Right lung (tissue), 10 donors: Measurements from ENCODE around the gene SERF1B. TPM values are rescaled to one million over a fixed set of nuclear protein-coding genes. Genes with fewer than 3 reads are reported as not detected.
"Not testable (repeated sequence)": the region's sequence is repeated elsewhere in the genome, so short reads cannot be mapped to it uniquely, and the experiment has no call there.

Experiments
- DNase-seq, 2 donors: peaks; one replicate each; pipeline ENCODE4 v3.0.0-alpha.2; 2013
- long read RNA-seq, 8 donors: transcript quantifications; one replicate each; lab custom pipeline, GENCODE V29; 2026
- polyA plus RNA-seq, 5 donors: library from polyadenylated mRNA; unstranded; fragments of 120-200 nt; gene quantifications; one replicate each; pipeline versions ENCODE4 v1.2.1 to v1.2.3, GENCODE V29; 2013; ENCODE audit warnings: inconsistent platforms in 1 of 5, low replicate concordance in 1 of 5; ENCODE audit not compliant: insufficient read length in 5 of 5, insufficient read depth in 1 of 5

Gene SERF1B
- 10 to 100 TPM; 70.7 to 82.1 (median 75.5) TPM for polyA plus RNA-seq
- long read RNA-seq, donor 1, transcript SERF1B-202 (3 exons, 703 nt) = major isoform, 17 of 23 reads
- long read RNA-seq, donor 1, partial matches to known transcripts = 0 of 23 reads
- long read RNA-seq, donor 1, other reads (novel, unspliced or antisense) = 0 of 23 reads
- long read RNA-seq, donor 2, transcript SERF1B-202 (3 exons, 703 nt) = major isoform, 13 of 20 reads
- long read RNA-seq, donor 2, partial matches to known transcripts = 0 of 20 reads
- long read RNA-seq, donor 2, other reads (novel, unspliced or antisense) = 0 of 20 reads
- long read RNA-seq, donor 3, transcript SERF1B-202 (3 exons, 703 nt) = major isoform, 22 of 49 reads
- long read RNA-seq, donor 3, partial matches to known transcripts = 16 of 49 reads
- long read RNA-seq, donor 3, other reads (novel, unspliced or antisense) = 0 of 49 reads
- long read RNA-seq, donor 4, transcript SERF1B-202 (3 exons, 703 nt) = major isoform, 10 of 14 reads
- long read RNA-seq, donor 4, partial matches to known transcripts = 0 of 14 reads
- long read RNA-seq, donor 4, other reads (novel, unspliced or antisense) = 0 of 14 reads
- long read RNA-seq, donor 5, transcript SERF1B-207 (3 exons, 433 nt) = minor isoform, 5 of 66 reads
- long read RNA-seq, donor 5, transcript SERF1B-202 (3 exons, 703 nt) = major isoform, 33 of 66 reads
- long read RNA-seq, donor 5, partial matches to known transcripts = 21 of 66 reads
- long read RNA-seq, donor 5, other reads (novel, unspliced or antisense) = 0 of 66 reads
- long read RNA-seq, donor 6, transcript SERF1B-202 (3 exons, 703 nt) = major isoform, 14 of 27 reads
- long read RNA-seq, donor 6, partial matches to known transcripts = 0 of 27 reads
- long read RNA-seq, donor 6, other reads (novel, unspliced or antisense) = 5 of 27 reads
- long read RNA-seq, donor 7, transcript SERF1B-202 (3 exons, 703 nt) = major isoform, 10 of 13 reads
- long read RNA-seq, donor 7, partial matches to known transcripts = 0 of 13 reads
- long read RNA-seq, donor 7, other reads (novel, unspliced or antisense) = 0 of 13 reads
- long read RNA-seq, donor 8, transcript SERF1B-202 (3 exons, 703 nt) = major isoform, 9 of 24 reads
- long read RNA-seq, donor 8, partial matches to known transcripts = 13 of 24 reads
- long read RNA-seq, donor 8, other reads (novel, unspliced or antisense) = 0 of 24 reads

DNA sequence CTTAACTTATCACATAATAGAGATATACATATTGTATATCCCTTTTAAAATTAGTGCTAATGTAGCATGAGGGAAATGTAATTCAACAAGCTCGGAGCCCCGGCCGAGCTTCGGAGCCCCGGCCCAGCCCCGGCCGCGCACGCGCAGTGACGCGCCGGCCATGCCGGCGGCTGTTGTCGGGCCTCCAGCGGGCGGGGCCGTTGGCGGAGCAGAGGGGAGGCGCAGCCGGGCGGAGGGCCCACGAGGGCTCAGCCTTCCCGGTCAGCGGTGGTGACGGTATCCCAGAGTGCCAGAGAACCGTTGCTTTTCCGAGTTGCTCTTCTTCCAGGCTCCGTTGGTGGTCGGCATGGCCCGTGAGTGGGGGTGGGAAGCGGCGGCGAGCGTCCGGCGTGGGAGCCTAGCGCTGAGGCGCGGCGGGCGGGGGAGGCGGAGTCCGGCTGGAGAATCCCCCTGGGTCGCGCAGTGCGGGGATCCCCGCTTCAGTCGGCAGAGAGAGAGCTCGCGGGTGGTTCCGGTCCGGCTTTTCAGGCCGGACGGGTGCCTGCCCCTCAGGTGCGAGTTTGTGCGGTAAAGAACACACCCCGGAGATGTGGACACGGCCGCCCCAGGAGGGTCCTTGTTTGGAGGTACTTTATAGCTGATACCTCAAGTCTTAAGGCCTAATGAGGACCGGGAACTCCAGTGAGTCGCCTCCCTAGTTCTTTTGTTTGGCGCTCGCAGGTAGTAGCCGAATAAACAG is at the start of gene SERF1B:
Gene SERF1B (plus strand): TSS at position 146 of the 739 bp plus-strand sequence. CDS start 201 bp downstream, at position 347.
- not testable (repeated sequence) for DNase-seq

DNA sequence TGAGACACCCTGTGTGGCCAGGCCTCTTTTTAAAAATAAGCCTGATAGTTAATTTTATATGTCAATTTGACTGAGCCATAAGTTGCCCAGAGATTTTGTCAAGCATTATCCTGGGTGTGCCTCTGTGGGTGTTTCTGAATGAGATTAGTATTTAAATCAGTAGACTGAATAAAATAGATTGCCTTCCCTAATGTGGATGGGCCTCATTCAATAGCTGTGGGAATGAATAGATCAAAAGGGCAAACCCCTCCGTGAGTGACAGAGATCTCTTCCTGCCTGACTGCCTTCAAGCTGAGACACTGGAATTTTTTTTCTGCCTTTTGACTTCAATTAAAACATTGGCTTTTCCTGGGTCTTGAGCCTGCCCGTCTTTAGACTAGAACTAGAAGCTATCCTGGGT is 33.3 kb upstream of the SERF1B start:
- not testable (repeated sequence) for DNase-seq

DNA sequence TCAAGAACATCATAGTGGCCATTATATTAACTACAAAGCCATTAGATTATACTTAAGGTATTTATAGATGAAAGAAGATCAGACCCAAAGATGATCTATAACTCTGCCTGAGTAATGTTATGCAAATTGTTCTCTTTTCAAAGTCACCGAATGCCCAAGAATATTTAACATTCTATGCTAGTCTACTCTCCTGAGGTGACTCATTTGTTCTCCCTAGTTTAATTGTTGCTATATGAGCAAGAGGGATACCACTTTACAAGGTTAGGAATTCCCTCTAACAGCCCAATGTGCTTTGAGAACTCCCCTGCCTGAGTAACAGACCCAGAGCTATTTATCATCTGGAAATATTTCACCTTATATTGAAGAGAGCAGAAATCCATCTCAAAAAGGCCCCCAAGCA is 29.5 kb upstream of the SERF1B start:
- not testable (repeated sequence) for DNase-seq

DNA sequence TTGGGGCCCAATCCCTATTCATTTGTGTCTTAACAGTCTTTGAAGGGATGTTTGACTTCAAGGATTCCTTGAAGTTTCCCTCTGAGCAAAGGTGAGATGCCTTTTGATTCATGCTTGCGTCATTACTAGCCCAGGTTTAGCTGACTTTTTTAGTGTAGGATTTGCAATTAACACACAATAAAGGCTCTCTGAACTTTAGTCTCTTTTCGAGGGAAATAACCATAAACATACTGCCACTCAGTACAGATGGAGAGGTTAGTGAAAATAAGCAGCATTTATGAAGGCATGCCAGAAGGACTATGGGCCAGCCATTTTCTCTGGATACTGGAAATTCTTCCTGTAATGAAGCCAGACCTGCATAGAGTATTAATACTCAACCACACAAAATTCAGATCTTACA is 4.4 kb upstream of the SERF1B start:
- not testable (repeated sequence) for DNase-seq

DNA sequence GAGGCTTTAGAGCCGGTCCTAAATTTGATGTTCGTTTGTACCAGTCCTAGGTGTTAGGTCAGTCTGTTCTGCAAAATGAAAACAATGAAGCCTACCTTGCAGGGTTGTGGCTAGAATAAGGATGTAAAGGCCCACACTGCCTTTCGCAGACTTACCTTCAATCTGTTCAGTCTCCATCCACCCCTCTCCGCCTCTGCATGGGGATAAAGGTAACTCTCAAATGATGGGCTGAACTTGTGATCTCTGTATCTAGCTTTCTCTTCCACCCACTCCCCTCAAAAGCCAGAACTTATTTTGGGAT is 744 bp downstream of the SERF1B start:
- not testable (repeated sequence) for DNase-seq

DNA sequence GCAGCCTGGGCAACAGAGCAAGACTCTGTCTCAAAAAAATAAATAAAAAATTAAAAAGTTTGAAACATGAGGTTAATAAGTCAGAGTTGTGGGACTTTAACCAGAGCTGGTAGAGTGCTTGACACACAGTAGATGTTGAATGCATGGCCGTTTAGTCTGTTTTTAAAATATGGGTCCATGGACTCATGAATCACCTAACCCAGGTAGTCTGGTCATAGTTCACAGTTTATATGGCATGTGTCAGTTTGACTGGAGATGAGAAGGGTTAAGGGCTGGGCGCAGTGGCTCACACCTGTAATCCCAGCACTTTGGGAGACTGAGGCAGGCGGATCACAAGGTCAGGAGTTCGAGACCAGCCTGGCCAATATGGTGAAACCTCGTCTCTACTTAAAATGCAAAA is 6.2 kb downstream of the SERF1B start:
- not testable (repeated sequence) for DNase-seq

DNA sequence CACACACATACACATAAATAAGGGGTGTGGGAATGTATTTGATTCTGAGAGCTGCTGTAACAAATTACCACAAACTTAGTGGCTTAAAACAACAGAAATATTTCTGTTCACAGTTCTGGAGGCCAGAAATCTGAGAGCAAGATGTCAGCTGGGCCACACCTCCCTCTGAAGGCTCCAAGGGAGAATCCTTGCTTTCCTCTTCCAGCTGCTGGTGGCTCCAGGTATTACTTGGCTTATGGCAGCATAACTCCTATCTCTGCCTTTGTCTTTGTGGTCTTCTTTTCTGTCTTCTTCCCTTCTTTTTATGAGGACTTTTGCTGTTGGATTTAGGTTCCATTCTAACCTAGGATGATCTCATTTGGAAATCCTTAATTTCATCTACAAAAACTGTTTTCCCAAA is 16.4 kb downstream of the SERF1B start:
- not testable (repeated sequence) for DNase-seq

DNA sequence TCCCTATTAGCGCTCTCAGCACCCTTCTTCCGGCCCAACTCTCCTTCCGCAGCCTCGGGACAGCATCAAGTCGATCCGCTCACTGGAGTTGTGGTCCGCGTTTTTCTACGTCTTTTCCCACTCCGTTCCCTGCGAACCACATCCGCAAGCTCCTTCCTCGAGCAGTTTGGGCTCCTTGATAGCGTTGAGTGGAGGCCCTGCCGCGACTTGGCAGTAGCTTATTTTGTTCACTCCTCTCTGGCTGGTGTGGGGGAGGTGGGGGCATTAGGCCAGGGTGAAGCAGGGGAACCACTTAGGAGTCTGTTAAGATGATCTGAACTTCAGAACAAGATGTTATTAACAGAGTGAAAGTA is 24.7 kb downstream of the SERF1B start:
- not testable (repeated sequence) for DNase-seq

DNA sequence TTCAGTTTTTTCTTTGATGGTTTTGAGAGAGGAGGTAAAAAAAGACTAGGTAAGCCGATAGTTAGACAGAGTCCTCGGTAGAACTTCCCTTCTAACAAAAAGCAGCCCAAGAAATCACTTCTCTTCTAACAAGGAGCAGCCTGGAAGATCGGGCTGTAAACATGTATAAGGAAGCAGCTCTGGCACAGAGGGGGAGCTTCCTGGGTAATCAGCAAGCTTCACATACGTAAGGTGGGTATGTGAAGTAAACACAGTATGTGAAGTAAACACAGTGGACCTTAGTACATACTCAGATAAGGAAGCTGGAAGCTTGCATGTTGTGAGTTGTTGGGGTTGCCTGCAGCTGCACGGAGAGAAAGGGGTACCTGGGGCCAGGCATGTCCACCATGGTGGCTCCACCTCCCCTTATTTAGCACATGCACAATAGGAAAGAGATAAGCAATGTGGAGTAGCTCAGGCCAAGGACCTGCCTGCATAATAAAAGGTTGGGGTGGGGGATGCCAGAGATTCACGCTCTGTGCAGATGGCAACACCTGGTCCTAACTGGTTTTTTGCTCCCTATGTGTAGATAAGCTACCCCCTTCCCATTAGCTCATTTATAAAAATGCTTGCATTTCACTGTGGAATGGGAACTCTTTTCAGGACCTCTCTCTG is 31.4 kb downstream of the SERF1B start:
- DNase-seq = not testable (repeated sequence)

DNA sequence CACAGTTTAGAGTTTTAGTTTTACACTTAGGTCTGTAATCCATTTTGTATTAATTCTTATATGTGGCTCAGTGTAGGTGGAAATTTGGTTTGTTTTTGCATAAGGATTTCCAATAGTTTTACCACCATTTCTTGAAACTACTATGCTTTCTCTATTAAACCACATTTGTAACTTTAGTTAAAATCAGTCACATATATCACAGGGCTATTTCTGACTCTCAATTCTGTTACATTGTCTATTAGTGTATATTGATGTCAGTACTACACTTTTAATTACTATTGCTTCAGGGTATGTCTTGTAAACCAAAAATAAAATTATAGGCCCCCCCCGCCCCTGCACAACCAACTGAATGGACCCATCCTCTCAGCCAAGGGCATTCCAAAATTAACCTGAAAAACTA is 32.1 kb downstream of the SERF1B start:
- DNase-seq = not testable (repeated sequence)

DNA sequence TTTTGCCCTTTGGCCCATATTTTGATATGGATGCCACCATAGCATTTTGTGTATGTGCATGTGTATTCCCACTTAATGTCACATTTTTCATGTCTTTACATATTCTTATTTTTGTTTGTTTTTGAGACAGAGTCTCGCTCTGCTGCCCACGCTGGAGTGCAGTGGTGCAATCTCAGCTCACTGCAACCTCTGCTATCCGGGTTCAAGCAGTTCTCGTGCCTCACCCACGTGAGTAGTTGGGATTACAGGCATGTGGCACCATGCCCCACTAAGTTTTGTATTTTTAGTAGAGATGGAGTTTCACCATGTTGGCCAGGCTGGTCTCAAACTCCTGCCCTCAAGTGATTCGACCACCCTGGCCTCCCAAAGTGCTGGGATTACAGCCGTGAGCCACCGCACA is 52.6 kb downstream of the SERF1B start:
- DNase-seq = not testable (repeated sequence)

DNA sequence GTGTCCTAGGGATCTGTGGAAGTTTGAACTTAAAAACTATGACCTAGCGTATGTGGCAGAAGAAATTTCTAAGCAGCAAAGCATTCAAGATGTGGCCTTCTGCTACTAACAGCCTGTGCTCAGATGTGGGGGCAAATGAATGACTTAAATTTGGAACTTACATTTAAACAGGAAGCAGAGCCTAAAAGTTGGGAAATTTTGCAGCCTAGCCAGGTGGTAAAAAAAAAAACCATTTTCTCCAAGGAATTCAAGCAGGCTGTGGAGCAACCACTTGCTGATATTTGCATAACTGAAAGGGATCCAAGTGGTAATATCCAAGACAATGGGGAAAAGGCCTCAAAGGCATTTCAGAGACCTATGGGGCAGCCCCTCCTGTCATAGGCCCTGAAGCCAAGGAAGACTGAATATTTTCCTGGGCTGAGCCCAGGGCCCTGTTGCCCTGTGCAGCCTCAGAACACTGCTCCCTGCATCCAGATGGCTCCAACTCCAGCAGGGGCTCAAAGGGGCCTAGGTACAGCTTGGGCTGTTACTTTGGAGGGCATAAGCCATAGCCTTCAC is 63.9 kb downstream of the SERF1B start:
- not testable (repeated sequence) for DNase-seq

DNA sequence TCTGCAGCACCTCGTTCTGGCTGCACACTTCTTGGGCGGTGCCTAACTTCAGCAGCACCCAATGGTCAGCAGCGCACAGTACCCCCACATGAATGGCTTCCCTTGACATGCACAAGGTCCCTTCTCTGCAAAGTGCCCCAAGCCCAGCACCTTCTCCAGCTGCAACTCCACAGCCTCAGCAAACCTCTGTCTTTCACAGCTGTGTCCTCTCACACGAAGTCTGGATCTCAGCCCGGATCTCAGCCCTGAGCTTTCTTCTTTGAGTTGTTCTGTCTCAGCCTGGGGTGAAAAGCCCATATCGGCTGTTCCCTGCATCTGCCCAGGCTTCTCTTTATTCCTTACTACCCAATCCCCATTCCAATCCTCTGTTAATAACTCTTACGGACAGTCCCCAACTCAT is 66.7 kb downstream of the SERF1B start:
- not testable (repeated sequence) for DNase-seq

Other genes with a start within 250 kb of the SERF1B start
- 10 to 100 TPM; 35.8 to 82.6 (median 79.7) TPM for gene SMN2, start 24.4 kb downstream of the SERF1B start, polyA plus RNA-seq